ENCODE measurements around the gene CCL3. TPM values are rescaled to one million over a fixed set of nuclear protein-coding genes. Genes with fewer than 3 reads are reported as not detected.

The CCL3 gene
- total and polyA plus RNA-seq, 9 donors, result 0.57 to 9.3 (median 3.3) TPM

DNA sequence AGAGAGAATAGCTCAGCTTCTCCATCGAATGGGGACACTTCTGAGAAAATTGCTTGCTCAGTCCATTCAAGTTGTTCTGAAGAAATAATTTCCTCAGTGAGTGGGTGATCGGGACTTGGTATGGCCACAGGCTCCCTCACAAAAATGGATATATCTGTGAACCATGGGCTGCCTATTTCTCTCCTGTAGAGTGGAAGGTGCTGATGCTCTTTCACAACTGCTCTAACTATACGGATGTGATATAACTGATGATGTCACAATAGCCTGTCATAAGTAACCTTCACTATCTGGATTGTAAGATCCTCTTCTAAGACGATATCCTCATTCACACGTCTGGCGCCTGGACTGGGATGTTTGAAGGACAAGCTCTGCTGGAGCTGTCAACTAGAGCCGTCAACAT lies 30.5 kb downstream of the CCL3 start:
- no peaks in the 10 kb centered on the region for H3K36me3 ChIP-seq
- intact Hi-C loops (cut with DNase I), result no loop called here
- no peaks in the 10 kb centered on the region for H3K9me3 ChIP-seq
- no peak overlapping the region for H3K4me3 ChIP-seq
- no peaks in the 10 kb centered on the region for H3K4me1 ChIP-seq (ENCODE audit: insufficient read depth)
- WGBS, 3 donors, result 76 to 91% (median 88%) methylated on average over 7 of the region's 7 CpGs
- no peak for DNase-seq
- H3K27me3 ChIP-seq, result no peaks in the 10 kb centered on the region
- H3K27ac ChIP-seq, result no peak overlapping the region
- TF ChIP-seq POLR2A (IDR thresholded peaks at IDR 0.05) (no peak), EP300 (IDR thresholded peaks at IDR 0.05) (no peak)
- TF ChIP-seq, protein P1, sequence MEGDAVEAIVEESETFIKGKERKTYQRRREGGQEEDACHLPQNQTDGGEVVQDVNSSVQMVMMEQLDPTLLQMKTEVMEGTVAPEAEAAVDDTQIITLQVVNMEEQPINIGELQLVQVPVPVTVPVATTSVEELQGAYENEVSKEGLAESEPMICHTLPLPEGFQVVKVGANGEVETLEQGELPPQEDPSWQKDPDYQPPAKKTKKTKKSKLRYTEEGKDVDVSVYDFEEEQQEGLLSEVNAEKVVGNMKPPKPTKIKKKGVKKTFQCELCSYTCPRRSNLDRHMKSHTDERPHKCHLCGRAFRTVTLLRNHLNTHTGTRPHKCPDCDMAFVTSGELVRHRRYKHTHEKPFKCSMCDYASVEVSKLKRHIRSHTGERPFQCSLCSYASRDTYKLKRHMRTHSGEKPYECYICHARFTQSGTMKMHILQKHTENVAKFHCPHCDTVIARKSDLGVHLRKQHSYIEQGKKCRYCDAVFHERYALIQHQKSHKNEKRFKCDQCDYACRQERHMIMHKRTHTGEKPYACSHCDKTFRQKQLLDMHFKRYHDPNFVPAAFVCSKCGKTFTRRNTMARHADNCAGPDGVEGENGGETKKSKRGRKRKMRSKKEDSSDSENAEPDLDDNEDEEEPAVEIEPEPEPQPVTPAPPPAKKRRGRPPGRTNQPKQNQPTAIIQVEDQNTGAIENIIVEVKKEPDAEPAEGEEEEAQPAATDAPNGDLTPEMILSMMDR (IDR thresholded peaks at IDR 0.05), result no peak

DNA sequence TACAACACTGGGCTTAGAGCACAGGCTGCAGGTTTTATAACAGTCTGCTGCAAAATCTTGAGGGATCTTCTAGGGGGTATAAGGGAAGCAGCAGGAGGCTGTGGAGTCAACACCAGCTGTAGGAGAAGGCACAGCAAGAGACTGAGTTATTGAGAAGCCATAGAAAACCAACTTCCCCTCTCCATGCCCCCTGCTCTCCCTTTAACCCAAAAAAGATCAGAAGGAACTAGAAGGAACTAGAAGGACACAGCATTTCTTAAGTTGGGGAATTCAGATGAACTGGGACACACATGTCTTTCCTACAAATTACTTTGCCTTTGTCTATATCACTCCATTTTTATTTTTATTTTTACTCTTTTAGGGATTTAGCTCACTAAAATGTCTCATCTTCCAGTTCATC lies 32.0 kb downstream of the CCL3 start:
- no peak for TF ChIP-seq EP300 (IDR thresholded peaks at IDR 0.05)
- TF ChIP-seq, protein P1 (IDR thresholded peaks at IDR 0.05), result no peak
- TF ChIP-seq POLR2A (IDR thresholded peaks at IDR 0.05), result no peak
- intact Hi-C loops (cut with DNase I), result no loop called here

DNA sequence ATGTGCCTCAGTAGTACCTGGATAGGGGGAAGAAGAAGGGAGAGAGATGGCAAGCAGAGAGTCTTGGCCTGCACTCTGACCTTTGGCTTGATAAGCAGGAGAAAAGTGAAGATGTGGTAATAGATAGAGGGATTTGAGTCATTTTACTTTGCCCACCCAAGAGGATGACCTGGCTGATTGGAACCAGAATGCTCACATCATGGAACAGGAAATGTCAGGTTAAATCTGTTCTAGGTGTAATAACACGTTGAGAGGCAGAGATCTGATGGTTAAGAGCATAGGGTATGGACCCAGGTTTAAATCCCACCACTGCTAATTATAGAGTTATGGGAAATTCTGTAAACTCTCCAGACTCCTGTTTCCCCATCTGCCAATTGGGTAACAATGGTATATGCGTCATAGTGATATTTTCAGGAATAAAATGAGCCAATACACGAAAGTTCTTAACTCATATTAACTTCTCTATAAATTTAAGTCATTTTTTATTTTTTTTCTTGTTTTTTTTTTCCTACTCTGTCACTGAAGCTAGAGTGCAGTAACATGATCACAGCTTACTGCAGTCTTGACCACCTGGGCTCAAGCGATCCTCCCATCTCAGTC lies 33.9 kb downstream of the CCL3 start:
- 80 to 84% (median 83%) methylated on average over 4 of the region's 4 CpGs for WGBS, 3 donors
- Histone ChIP-seq H3K27me3 (no peaks in the 10 kb centered on the region), H3K9me3 (no peaks in the 10 kb centered on the region), H3K4me3 (no peak overlapping the region), H3K36me3 (no peaks in the 10 kb centered on the region), H3K4me1 (ENCODE audit: insufficient read depth) (no peaks in the 10 kb centered on the region), H3K27ac (no peak overlapping the region)
- TF ChIP-seq POLR2A (IDR thresholded peaks at IDR 0.05), result no peak
- TF ChIP-seq, protein P1 (IDR thresholded peaks at IDR 0.05), result no peak
- TF ChIP-seq EP300 (IDR thresholded peaks at IDR 0.05), result no peak
- intact Hi-C loops (cut with DNase I), result no loop called here
- DNase-seq, result no peak

More for the DNA sequence above, 32.0 kb downstream of the CCL3 start:
- Histone ChIP-seq H3K27me3 (no peaks in the 10 kb centered on the region), H3K9me3 (no peaks in the 10 kb centered on the region), H3K4me1 (ENCODE audit: insufficient read depth) (no peaks in the 10 kb centered on the region), H3K4me3 (no peak overlapping the region), H3K36me3 (no peaks in the 10 kb centered on the region), H3K27ac (no peak overlapping the region)
- DNase-seq, result no peak

DNA sequence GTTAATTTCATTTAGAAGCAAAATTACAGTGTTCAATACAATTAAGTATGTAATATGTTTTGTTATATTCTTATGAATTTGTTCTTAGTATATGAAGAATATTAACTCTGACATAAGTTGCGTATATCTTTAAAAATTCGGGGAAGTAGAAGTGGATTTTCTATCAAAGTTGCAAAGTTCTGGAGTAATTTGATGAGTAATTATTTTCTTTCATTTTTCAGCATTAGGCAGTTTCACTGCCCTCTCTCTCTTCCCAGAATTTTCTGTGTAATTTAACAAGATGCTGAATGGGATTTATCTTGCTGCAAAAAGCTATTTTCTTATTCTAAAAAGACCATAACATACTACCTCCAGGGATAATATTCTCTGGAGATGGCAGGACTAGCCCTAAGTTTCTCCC lies 34.8 kb downstream of the CCL3 start:
- Histone ChIP-seq H3K36me3 (no peaks in the 10 kb centered on the region), H3K27ac (no peak overlapping the region), H3K4me1 (ENCODE audit: insufficient read depth) (no peaks in the 10 kb centered on the region), H3K9me3 (no peaks in the 10 kb centered on the region), H3K4me3 (no peak overlapping the region), H3K27me3 (no peaks in the 10 kb centered on the region)
- TF ChIP-seq, protein P1 (IDR thresholded peaks at IDR 0.05), result no peak
- no peak for TF ChIP-seq EP300 (IDR thresholded peaks at IDR 0.05)
- TF ChIP-seq POLR2A (IDR thresholded peaks at IDR 0.05), result no peak
- intact Hi-C loops (cut with DNase I), result no loop called here
- WGBS, 3 donors, result 81 to 88% (median 85%) methylated on average over 2 of the region's 2 CpGs
- no peak for DNase-seq

Measured in ovary (tissue), 9 donors.